Activated T-helper 9 cell treated with anti-CD3 and anti-CD28 coated beads, Interleukin-2, amount 50 U/mL, for 16 hours (primary cell): ENCODE results near the gene SOCS7.

Experiments used
- DNase-seq: peaks from one replicate; pipeline ENCODE4 v3.0.0-alpha.2; 2020; ENCODE audit warnings: low read depth

SOCS7 gene

DNA sequence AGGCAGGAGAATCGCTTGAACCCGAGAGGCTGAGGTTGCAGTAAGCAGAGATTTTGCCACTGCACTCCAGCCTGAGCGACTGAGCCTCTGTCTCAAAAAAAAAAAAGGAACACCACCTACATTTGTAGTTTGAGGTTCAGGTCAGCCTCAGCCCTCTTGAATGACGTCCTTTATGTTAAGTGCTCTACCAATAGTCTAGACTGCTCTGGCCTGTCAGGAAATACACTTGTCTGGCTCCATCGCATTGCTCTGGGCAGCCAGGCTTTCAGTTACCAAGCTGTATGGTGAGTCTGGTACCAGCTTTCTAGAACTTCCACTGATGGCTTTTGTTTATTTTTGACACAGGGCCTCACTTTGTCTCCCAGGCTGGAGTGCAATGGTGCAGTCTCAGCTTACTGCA, 11.4 kb downstream of the SOCS7 start:
- no peak for DNase-seq

DNA sequence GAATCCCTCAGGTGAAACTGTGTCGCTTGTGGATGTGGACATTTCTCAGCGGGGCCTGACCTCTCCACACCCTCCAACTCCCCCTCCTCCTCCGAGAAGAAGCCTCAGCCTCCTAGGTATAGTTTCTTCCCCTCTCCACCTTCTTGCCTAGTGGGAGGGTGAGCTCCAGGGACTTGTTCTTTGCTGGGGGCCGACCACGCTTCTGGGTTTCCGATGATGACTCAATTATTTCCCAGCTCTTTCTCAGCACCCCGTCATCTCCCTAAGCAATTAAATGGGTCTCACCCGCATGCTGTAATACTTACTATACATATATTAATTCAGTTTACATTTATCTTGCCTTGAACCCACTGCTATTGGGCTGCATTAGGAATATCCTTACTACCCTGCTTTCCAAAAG, 13.1 kb downstream of the SOCS7 start:
- DNase-seq: no peak

GRCh38 chr17:38369124-38369886, 17.7 kb downstream of the SOCS7 start:
- DNase-seq: no peak

DNA sequence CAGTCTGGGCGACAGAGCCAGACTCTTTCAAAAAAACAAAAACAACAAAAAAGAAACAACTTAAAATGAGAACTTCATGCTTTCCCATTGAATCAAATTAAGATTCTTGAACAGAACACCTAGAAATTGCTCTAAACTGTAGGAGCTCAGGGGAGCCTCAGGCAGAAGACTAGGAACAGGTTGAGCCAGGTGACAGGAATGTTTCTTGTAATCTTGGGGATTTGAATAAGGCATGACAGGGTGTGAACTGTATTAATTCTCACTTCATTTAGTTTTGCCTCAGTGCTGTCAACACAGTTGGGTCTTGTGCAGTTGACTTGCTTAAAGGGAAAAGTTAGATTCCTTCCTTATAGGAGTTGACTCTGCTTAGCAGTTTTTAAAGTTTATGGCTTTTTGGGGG, 27.8 kb downstream of the SOCS7 start:
- DNase-seq: no peak

DNA sequence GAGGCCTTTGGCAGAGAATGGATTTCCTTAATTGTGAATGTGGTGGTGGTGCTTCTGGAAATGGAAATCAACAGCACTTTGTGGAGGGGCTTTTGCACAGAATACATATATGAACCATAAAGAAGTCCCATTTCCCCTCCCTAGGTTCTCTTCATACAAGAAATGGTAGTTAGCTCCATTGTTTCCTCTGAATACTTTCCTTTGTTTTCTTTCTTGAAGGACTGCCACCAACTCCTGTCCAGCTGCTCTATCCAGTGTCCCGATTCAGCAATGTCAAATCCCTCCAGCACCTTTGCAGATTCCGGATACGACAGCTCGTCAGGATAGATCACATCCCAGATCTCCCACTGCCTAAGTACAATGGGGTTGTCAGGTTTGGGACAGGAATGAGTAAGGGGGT, 43.4 kb downstream of the SOCS7 start:
- DNase-seq: no peak

DNA sequence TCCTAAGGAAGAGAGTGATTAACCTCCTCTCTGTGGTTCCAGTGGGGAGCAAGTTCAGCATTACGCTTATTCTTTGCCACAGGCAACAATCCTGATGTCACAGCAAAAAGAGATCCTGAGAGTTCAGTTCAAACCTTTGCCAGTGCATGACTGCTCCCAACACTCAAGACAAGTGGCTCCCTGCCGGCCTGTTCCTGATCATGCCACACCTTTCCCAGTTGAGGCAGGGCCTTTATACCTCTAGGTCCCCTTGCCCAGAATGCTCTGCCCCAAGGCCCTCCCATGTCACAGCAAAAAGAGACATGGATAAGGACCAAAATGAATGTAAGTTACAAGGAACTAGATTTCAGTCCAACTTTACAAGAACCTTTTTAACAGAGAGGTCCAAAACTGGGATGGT, 45.6 kb downstream of the SOCS7 start:
- DNase-seq: no peak

GRCh38 chr17:38400286-38400685, 48.6 kb downstream of the SOCS7 start:
- DNase-seq: no peak

DNA sequence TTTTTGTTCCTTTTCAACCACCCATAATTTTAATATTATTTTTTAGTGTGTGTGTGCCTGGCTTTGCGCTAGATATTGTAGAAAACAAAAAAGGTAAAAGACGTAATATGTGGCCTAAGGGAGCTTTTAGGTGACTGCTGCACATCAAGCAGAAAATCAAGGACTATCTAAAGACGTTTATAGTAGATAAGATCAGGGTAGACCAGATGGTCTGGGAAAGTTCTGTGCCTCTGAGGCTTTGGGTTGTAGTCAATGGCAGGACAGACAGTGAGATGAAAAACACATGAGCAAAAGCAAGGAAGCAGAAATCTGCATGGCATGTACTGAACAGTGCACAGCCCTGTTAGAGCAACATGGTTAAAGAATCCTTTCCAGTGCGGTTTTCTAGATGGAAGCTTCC, 49.8 kb downstream of the SOCS7 start:
- DNase-seq: no peak

DNA sequence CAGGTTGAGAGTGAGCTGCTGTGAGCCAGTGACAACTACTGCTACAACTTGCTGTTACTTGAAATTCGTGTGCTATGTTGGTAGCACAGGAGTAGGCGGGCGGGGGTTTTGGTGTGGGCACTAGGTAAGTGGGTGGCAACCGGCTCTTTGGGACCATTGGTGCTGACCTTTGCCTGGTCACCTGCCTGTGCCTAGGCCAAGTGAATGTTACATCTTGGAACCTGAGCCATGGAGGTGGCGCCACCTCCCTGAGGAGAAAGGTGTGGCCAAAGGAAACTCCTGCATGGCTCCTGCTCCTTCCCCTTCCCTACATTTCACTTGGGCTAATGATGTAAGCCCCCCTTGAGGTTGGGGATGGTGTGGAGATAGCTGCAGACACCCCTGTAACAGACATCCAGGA, 51.3 kb downstream of the SOCS7 start:
- DNase-seq: no peak

DNA sequence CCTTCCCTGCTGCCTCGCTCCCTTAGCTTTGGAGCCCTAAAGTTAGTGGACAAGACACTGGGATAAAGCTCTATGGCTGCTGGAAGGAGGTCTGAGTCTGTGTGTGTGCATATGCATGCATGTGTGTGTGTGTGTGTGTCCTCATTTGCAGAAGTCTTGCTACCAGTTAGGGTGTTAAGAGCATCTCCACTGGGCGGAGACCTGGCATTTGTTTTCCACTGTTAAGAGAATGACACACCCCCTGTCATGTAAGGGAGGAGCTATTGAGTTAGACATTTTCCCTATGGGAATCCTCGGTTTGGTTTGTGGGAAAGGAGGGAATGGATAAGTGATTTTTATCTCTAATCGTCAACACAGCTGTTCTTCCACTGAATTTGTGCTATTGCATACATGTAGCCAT, 51.8 kb downstream of the SOCS7 start:
- DNase-seq: no peak

DNA sequence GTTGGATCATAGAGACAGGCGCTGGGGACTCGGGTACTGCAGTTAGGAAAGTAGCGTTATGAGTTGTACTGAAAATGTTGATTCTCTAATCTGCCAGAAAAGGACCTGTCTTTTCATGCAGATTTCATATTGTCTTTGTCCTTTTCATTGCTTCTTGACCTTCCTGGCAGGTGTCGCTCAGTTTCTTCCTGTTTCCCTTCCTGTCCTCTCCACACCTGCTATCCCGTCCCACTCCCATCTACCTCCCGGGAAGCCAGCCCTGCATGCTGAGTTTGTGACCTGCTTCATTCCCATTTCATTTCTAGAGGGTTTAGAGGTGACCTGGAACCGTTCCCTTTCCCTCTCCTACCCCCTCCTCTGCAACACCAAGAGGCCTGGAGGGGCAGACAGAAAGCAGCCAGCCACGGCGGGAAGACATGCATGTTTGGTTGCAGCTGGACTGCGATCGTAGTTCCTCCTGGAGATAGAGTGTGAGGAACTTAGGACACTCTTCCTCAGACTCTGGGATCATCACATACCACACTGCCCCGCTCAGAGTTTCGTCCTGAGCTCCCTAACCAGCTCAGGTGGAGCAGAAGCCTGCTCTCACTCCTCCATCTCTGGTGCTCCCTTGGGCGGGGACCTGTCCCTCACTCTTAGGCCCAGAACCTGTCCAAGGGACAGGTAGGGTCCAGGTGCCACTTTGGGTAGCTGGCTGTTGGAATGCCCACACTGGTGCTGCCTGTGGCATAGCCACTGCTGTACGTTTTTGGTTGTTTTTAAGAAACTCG, 52.7 kb downstream of the SOCS7 start:
- no peak for DNase-seq

DNA sequence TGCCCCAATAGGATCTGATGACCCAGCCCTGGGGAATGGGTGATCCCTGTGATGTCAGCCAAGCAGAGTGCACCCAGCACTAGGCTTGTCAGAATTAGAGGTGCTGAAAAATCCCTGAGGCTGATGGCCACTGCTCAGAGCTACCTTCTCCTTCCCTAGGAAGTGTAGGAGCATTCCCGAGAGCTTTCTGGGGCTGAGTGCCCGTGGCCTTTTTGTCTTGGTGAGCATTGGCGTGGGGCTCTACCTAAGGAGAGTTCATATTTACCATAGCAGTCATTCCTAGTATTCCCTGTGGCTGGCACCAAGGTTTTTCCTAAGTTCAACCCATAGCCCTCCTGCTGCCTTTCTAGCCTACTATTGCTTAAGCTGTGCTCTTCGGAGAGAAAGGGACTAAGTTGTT, 54.0 kb downstream of the SOCS7 start:
- no peak for DNase-seq

- DNase-seq: no peak
These were observed 58.6 kb downstream of the SOCS7 start for GRCh38 chr17:38410201-38410600.

GRCh38 chr17:38415250-38416194, 63.9 kb downstream of the SOCS7 start:
- DNase-seq: no peak

DNA sequence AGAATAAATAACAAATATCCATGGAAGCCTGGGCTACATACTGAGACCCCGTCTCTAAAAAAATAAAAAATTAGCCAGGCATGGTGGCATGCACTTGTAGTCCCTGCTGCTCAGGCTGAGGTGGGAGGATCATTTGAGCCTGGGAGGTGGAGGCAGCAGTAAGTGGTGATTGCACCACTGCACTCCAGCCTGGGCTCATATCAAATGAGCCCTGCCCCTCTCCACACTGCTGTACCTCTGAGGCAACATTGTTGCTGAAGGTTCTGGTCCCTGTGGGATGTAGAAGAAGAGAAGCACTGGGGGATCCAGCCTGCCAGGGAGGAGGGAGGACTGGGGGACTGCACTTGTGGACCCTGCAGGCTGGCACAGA, 65.2 kb downstream of the SOCS7 start:
- no peak for DNase-seq

DNA sequence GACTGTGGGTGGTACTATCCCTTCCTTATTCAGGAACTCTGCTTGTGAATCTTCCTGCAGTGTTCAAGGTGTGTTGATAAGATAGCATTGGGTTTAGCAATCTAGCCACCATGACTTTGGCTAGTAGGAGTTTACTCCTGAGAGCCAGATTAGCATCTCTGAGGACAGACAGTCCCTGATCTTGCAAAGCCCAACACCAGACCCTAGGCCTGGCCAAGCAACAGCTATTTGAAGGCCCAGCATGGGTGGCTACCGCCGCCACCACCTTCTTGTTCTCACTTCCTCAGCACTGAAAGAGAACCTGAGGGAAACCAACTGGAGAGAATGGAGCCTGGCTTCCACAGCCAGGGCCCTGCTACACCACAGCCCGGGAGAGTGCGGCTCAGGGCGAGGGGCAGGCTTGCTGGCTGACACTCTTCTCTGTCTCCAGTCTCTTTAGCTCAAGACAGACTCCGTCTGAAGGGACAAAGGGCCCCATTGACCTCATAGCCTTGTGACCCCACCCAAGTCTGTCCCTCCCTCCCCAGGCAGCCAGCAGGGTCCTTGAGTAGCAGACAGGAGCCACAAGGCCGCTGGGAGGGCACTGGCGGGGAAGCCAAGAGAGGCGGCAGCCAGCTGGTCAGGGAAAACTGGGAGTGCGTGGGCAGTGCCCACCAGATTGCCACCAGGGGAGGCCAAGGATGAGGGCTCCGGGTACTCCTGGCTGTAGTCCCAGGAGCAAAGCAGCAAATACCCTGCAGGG, 65.7 kb downstream of the SOCS7 start:
- no peak for DNase-seq

DNA sequence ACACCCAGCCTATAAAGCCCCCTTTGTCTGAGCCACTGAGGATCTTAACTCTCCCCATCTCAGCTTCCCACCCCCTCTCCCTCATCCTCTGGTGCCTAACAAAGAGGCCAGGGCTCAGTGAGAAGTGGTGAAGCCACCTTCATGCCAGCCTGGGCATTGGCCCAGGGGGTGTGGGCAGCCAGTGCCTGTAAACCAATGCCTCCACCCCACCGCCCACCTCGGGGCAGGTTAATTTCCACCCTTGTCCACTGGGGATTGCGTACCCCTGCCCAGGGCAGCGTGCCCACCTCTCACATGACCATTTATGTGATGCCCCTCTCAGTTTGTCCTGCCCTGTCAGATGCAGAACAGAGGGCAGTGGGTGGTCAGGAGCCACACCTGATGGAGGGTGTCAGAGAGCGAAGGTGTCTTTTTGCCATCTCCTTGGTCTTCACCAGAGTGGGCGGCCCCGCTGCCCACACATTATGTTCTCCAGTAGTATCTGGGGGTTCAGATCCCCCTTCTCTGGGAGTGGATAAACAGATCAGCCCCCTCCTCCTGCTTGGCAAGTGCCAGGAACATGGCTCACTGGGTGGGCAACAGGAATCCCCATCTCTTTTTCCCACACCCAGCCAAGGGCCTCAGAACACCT, 66.5 kb downstream of the SOCS7 start:
- DNase-seq: no peak

- DNase-seq: no peak
These were observed 67.3 kb downstream of the SOCS7 start for GRCh38 chr17:38418693-38419507.

- no peak for DNase-seq
These were observed 67.9 kb downstream of the SOCS7 start for GRCh38 chr17:38419508-38419981.

DNA sequence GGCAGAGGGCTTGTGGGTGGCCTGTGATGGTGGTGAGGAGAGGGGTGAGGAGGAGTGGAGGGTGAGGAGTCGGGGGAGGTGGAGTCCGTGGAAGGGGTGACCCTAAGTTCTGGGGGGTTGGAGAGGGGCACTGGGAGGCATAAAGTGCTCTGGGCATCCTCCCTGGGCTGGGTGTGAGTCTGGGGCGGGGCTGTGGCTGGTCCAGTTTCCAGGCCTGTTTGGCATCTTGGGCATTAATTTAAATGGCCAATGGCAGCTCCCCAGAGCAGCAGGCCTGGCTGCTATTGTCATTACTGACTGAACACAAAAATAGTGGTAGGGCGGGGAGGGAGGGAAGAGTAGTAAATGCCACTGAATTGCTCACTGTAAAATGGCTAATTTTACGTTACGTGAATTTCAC, 68.9 kb downstream of the SOCS7 start:
- DNase-seq: no peak
